Gastroesophageal sphincter (tissue), 4 donors: ENCODE measurements around the gene FHIP1A. TPM values are rescaled to one million over a fixed set of nuclear protein-coding genes. Genes with fewer than 3 reads are reported as not detected.

Source experiments
- ATAC-seq: fragments of 150-250 bp; one replicate; pipeline ENCODE4 v1.9.1; 2016; ENCODE audit warnings: mild to moderate bottlenecking, moderate library complexity
- H3K27ac ChIP-seq, 4 donors: fragments of 200-600 bp; sonication (generic) in 3 of 4; 1 replicate in 3 of 4; 2 replicates in 1 of 4; pipeline ENCODE4 v1.5.1; 2016 to 2019
- H3K27me3 ChIP-seq: fragments of 200-600 bp; sonication (generic); one replicate; pipeline ENCODE4 v1.5.1; 2019
- H3K36me3 ChIP-seq, 2 donors: fragments of 200-600 bp; sonication (generic); one replicate each; pipeline ENCODE4 v1.5.1; 2019; ENCODE audit warnings: control low read depth in 1 of 2
- H3K4me1 ChIP-seq, 3 donors: fragments of 200-600 bp; sonication (generic); 1 replicate in 2 of 3; 2 replicates in 1 of 3; pipeline ENCODE4 v1.5.1; 2016 to 2019; ENCODE audit warnings: control low read depth in 2 of 3
- H3K4me3 ChIP-seq, 2 donors: fragments of 200-600 bp; sonication (generic); one replicate each; pipeline ENCODE4 v1.5.1; 2019; ENCODE audit warnings: mild to moderate bottlenecking in 1 of 2, moderate library complexity in 1 of 2
- H3K9me3 ChIP-seq, 3 donors: fragments of 200-600 bp; sonication (generic); one replicate each; pipeline ENCODE4 v1.5.1; 2017 to 2019; ENCODE audit warnings: control low read depth in 2 of 3
- CTCF ChIP-seq, 4 experiments: fragments of 200-600 bp in 2 of 4; fragments of 450-650 bp in 2 of 4; sonication (generic) in 1 of 4; IDR thresholded peaks; one replicate each; pipeline ENCODE4 v1.5.1; 2017 to 2019; ENCODE audit warnings: antibody characterized with exemption in 4 of 4, mild to moderate bottlenecking in 2 of 4, moderate library complexity in 2 of 4
- EP300 ChIP-seq: sonication (generic); formaldehyde crosslinking; IDR thresholded peaks from one replicate; pipeline ENCODE4 v1.6.1; 2017; ENCODE audit warnings: antibody characterized with exemption, mild to moderate bottlenecking
- POLR2A ChIP-seq, 2 donors: fragments of 450-650 bp; IDR thresholded peaks; one replicate each; pipeline ENCODE4 v1.6.1; 2017; ENCODE audit warnings: antibody characterized with exemption in 2 of 2, mild to moderate bottlenecking in 2 of 2, moderate library complexity in 1 of 2
- POLR2AphosphoS5 ChIP-seq: sonication (generic); formaldehyde crosslinking; IDR thresholded peaks from one replicate; pipeline ENCODE4 v1.6.1; 2017; ENCODE audit warnings: antibody characterized with exemption
- whole genome bisulfite sequencing, 2 donors: methylation state at CpG; one replicate each; pipeline ENCODE4 v1.1.5; 2018; ENCODE audit warnings: low coverage in 1 of 2; 5-methylcytosine and 5-hydroxymethylcytosine counted together
- total RNA-seq, 4 donors: library from RNA; depleted of rRNA; stranded (reverse); fragments of >200 nt; gene quantifications; one replicate each; pipeline ENCODE4 v1.1.0, GENCODE V29; 2016

Gene FHIP1A
- total RNA-seq, 4 donors from 2014 or later, result 3.3 to 19.5 (median 4.9) TPM

DNA sequence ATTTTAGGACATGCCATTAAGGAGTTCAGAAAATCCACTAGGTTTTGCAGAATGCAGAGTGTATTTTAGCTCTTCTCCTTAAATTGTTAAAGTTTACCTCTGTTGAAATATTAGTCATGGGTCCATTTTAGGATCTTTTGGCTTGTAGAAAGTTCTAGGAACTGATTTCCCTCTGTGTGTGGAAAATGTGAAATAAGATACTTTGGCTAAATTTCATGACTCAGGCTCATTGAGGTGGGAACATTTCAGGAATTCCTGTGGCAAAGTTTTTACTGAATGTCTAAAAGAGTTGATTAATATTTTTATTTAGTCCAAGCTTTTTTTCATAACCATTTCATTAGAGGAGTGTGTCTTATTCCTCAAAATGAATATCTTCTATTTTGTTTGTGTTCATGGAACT lies 7.0 kb downstream of the FHIP1A start:
- no peaks in the 10 kb centered on the region for H3K36me3 ChIP-seq
- no peaks in the 10 kb centered on the region for H3K27me3 ChIP-seq
- no peaks in the 10 kb centered on the region for H3K4me1 ChIP-seq
- no peak for ATAC-seq
- TF ChIP-seq EP300 (no peak), CTCF (IDR thresholded peaks at IDR 0.05) (no peak), POLR2A (IDR thresholded peaks at IDR 0.05) (no peak), POLR2AphosphoS5 (no peak)
- no peak overlapping the region for H3K27ac ChIP-seq
- H3K9me3 ChIP-seq, result no peaks in the 10 kb centered on the region
- H3K4me3 ChIP-seq, result no peak overlapping the region

DNA sequence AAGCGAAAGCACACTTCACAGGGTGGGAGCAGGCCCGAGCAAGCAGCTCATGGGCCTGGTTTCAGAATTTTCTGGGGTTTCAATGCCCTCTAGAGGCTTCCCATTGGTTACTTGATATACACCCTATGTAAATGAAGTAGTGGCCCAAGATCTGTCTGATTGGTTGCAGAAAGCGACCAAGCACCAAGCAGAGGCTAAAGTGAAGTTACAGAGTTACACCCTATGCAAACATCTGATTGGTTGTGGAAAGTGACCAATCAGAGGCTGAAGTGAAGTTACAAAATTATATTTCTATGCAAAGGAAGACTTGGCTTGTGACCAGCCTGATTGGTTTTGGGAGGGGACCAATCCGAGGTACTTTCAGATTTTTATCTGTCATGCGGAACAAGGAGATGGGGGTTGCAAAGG lies 8.2 kb downstream of the FHIP1A start:
- H3K27me3 ChIP-seq, result no peaks in the 10 kb centered on the region
- no peak for ATAC-seq
- H3K27ac ChIP-seq, result no peak overlapping the region
- 82 to 90% methylated on average over 5 of the region's 5 CpGs for WGBS, 2 donors
- no peaks in the 10 kb centered on the region for H3K4me1 ChIP-seq
- no peak for TF ChIP-seq CTCF (IDR thresholded peaks at IDR 0.05)
- TF ChIP-seq POLR2AphosphoS5, result no peak
- no peak for TF ChIP-seq EP300
- no peaks in the 10 kb centered on the region for H3K9me3 ChIP-seq
- no peak overlapping the region for H3K4me3 ChIP-seq
- H3K36me3 ChIP-seq, result no peaks in the 10 kb centered on the region

GRCh38 chr4:151417766-151418376 lies 8.9 kb downstream of the FHIP1A start:
- no peak for ATAC-seq
- Histone ChIP-seq H3K4me3 (no peak overlapping the region), H3K27ac (no peak overlapping the region), H3K36me3 (no peaks in the 10 kb centered on the region), H3K27me3 (no peaks in the 10 kb centered on the region), H3K4me1 (no peaks in the 10 kb centered on the region), H3K9me3 (no peaks in the 10 kb centered on the region)
- WGBS, 2 donors, result 100% methylated on average over 1 of the region's 2 CpGs
- TF ChIP-seq CTCF (IDR thresholded peaks at IDR 0.05) (no peak), POLR2AphosphoS5 (no peak), POLR2A (IDR thresholded peaks at IDR 0.05) (no peak), EP300 (no peak)

DNA sequence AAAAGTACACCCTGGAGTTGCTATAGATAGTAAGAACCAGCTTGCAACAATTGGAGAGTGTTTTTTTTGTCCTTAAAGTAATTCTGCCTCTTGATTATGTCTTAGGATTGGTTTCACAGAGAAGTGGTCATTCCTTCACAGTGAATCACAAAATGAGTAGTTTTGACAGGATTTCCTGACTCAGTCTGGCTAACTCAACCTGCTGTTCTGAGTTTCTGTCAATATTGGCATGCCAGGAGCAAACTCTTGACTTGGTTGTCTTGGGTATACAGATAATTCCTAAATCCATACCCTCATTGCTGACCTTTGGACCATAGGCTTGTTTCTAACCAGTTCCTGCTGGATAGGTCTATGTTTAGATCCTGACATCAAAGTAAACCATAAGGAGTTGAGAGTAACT lies 9.4 kb downstream of the FHIP1A start:
- Histone ChIP-seq H3K27me3 (no peaks in the 10 kb centered on the region), H3K9me3 (no peaks in the 10 kb centered on the region), H3K4me1 (no peaks in the 10 kb centered on the region), H3K36me3 (no peaks in the 10 kb centered on the region), H3K4me3 (no peak overlapping the region), H3K27ac (no peak overlapping the region)
- no peak for ATAC-seq
- TF ChIP-seq CTCF (IDR thresholded peaks at IDR 0.05) (no peak), POLR2AphosphoS5 (no peak), EP300 (no peak), POLR2A (IDR thresholded peaks at IDR 0.05) (no peak)

GRCh38 chr4:151418856-151419255 lies 9.9 kb downstream of the FHIP1A start:
- H3K4me1 ChIP-seq, result no peaks in the 10 kb centered on the region
- WGBS, 2 donors, result 88% methylated on average over 1 of the region's 1 CpG; no CpG with 5 or more reads in 1 of the 2 donors
- no peaks in the 10 kb centered on the region for H3K27me3 ChIP-seq
- no peak overlapping the region for H3K27ac ChIP-seq
- no peak for ATAC-seq
- H3K4me3 ChIP-seq, result no peak overlapping the region
- TF ChIP-seq POLR2A (IDR thresholded peaks at IDR 0.05) (no peak), EP300 (no peak), CTCF (IDR thresholded peaks at IDR 0.05) (no peak)
- H3K36me3 ChIP-seq, result no peaks in the 10 kb centered on the region
- H3K9me3 ChIP-seq, result no peaks in the 10 kb centered on the region
